Neural cell (in vitro differentiated cells): ENCODE measurements around the gene UNC93B1.

ENCODE experiments used
- EZH2 ChIP-seq: fragments of 200-600, 300-800 bp; shearing (Covaris generic), sonication (generic); IDR thresholded peaks from 2 replicates; pipeline ENCODE4 v1.6.1; 2014; ENCODE audit warnings: antibody characterized with exemption, low read length, borderline replicate concordance, mild to moderate bottlenecking; ENCODE audit not compliant: insufficient read depth, poor library complexity, severe bottlenecking
- SMC3 ChIP-seq: fragments of 450-650 bp; conservative IDR thresholded peaks from 2 replicates; pipeline ENCODE4 v1.6.1; 2014; ENCODE audit warnings: antibody characterized with exemption, mild to moderate bottlenecking, moderate library complexity; ENCODE audit not compliant: poor library complexity
- TF ChIP-seq, protein P1 (sequence below): IDR thresholded peaks from 2 replicates; pipeline ENCODE4 v1.6.1; 2012; ENCODE audit warnings: borderline replicate concordance
- TF ChIP-seq, protein P2 (sequence below): fragments of 450-650 bp; IDR thresholded peaks from 2 replicates; pipeline ENCODE4 v1.5.1; 2014; ENCODE audit warnings: antibody characterized with exemption, mild to moderate bottlenecking, moderate library complexity; ENCODE audit not compliant: poor library complexity, severe bottlenecking

DNA sequence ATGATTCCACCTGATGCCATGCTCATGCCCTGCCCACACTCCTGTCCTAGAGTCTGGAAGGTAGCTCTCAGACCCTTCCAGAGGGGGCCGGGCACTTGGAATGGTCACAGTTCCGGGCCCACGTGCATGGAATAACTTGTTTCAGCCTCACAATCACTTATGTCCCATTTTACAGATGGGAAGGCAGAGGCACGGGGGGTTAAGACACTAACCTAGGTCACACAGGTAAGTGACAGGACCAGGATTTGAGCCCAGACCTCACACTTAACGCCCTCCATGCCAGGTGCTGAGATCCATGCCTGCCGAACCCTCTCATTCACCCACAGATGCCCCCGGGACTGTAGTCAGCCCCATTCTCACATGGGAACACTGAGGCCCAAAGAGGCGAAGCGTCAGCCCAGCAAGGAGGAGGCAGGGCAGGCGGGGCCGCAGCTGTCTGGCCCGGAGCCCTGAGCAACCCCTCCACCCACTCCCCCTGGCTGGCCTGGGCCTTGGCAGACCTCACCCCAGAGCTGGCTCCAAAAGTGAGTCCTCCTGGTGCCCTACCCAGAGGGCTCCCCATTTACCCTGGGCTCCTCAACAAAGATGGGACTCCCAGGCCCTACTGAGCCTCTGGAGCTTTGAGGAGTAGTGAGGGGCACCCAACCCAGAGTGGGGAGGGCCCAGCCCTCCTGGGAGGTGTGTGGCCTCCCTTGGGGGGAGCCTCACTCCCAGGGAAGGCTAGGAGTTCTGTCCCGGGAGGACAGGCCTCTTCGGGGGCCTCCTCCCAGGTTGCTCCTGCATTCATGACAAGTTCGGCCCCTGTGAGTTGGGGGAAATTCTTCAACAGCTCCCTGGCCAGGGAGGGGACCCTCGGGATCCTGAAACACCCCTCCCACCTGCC, 3.8 kb upstream of the UNC93B1 start:
- TF ChIP-seq, protein P1, sequence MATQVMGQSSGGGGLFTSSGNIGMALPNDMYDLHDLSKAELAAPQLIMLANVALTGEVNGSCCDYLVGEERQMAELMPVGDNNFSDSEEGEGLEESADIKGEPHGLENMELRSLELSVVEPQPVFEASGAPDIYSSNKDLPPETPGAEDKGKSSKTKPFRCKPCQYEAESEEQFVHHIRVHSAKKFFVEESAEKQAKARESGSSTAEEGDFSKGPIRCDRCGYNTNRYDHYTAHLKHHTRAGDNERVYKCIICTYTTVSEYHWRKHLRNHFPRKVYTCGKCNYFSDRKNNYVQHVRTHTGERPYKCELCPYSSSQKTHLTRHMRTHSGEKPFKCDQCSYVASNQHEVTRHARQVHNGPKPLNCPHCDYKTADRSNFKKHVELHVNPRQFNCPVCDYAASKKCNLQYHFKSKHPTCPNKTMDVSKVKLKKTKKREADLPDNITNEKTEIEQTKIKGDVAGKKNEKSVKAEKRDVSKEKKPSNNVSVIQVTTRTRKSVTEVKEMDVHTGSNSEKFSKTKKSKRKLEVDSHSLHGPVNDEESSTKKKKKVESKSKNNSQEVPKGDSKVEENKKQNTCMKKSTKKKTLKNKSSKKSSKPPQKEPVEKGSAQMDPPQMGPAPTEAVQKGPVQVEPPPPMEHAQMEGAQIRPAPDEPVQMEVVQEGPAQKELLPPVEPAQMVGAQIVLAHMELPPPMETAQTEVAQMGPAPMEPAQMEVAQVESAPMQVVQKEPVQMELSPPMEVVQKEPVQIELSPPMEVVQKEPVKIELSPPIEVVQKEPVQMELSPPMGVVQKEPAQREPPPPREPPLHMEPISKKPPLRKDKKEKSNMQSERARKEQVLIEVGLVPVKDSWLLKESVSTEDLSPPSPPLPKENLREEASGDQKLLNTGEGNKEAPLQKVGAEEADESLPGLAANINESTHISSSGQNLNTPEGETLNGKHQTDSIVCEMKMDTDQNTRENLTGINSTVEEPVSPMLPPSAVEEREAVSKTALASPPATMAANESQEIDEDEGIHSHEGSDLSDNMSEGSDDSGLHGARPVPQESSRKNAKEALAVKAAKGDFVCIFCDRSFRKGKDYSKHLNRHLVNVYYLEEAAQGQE, result no peak
- TF ChIP-seq EZH2, result no peak
- TF ChIP-seq, protein P2, sequence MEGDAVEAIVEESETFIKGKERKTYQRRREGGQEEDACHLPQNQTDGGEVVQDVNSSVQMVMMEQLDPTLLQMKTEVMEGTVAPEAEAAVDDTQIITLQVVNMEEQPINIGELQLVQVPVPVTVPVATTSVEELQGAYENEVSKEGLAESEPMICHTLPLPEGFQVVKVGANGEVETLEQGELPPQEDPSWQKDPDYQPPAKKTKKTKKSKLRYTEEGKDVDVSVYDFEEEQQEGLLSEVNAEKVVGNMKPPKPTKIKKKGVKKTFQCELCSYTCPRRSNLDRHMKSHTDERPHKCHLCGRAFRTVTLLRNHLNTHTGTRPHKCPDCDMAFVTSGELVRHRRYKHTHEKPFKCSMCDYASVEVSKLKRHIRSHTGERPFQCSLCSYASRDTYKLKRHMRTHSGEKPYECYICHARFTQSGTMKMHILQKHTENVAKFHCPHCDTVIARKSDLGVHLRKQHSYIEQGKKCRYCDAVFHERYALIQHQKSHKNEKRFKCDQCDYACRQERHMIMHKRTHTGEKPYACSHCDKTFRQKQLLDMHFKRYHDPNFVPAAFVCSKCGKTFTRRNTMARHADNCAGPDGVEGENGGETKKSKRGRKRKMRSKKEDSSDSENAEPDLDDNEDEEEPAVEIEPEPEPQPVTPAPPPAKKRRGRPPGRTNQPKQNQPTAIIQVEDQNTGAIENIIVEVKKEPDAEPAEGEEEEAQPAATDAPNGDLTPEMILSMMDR, result no peak
- no peak for TF ChIP-seq SMC3
